ENCODE results near the gene SCG5. TPM values are rescaled to one million over a fixed set of nuclear protein-coding genes. Genes with fewer than 3 reads are reported as not detected.

SCG5 gene
- total RNA-seq, 1 experiment from 2014 or later, result 0.36 TPM

GRCh38 chr15:32737304-32737703, 95.8 kb downstream of the SCG5 start:
- no peak for DNase-seq
- H3K4me3 ChIP-seq, result no peak overlapping the region

GRCh38 chr15:32738666-32739065, 97.2 kb downstream of the SCG5 start:
- Histone ChIP-seq H3K4me3 (no peak overlapping the region), H3K27ac (no peak overlapping the region), H3K9me3 (replicated peaks) (0 out of 2 replicates have a peak, but pooled peaks cover 3% of the 10 kb centered on the region), H3K4me1 (no peaks in the 10 kb centered on the region), H3K36me3 (peaks cover 1% of the 10 kb centered on the region), H3K27me3 (no peaks in the 10 kb centered on the region)
- DNase-seq, result no peak

More at GRCh38 chr15:32737304-32737703, 95.8 kb downstream of the SCG5 start:
- H3K27me3 ChIP-seq, result no peaks in the 10 kb centered on the region
- H3K9me3 ChIP-seq (replicated peaks), result 0 out of 2 replicates have a peak, but pooled peaks cover 3% of the 10 kb centered on the region
- H3K4me1 ChIP-seq, result no peaks in the 10 kb centered on the region
- H3K36me3 ChIP-seq, result peaks cover 13% of the 10 kb centered on the region
- no peak overlapping the region for H3K27ac ChIP-seq

DNA sequence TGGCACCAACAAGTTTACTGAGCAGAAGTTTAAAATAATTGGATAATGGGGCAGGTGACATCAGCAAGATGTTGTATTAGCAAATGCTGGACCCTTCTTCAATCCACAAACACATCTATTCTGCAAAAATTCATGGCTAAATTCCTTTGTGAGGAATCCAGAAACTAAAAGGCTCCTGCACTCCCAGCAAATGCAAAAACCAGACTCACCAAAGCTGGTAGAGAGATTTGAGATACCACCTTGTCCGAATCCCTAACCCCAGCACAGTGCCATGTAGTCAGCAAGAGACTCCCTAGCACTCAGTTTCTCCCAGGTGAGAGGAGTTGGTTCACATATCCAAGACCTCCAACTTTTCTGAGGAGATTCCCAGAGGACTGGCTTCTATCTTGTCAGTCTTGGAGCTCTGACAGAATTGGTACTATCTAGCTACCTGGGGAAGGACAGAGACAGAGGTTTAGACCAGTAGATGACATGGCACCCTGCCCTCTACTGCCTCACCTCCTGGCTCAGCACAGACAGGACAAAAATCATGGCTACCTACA, 98.1 kb downstream of the SCG5 start:
- Histone ChIP-seq H3K27ac (no peak overlapping the region), H3K9me3 (replicated peaks) (0 out of 2 replicates have a peak, but pooled peaks cover 4% of the 10 kb centered on the region), H3K4me1 (no peaks in the 10 kb centered on the region), H3K27me3 (no peaks in the 10 kb centered on the region), H3K36me3 (no peaks in the 10 kb centered on the region; the same call in none of the 2 replicates), H3K4me3 (no peak overlapping the region)
- no peak for DNase-seq

DNA sequence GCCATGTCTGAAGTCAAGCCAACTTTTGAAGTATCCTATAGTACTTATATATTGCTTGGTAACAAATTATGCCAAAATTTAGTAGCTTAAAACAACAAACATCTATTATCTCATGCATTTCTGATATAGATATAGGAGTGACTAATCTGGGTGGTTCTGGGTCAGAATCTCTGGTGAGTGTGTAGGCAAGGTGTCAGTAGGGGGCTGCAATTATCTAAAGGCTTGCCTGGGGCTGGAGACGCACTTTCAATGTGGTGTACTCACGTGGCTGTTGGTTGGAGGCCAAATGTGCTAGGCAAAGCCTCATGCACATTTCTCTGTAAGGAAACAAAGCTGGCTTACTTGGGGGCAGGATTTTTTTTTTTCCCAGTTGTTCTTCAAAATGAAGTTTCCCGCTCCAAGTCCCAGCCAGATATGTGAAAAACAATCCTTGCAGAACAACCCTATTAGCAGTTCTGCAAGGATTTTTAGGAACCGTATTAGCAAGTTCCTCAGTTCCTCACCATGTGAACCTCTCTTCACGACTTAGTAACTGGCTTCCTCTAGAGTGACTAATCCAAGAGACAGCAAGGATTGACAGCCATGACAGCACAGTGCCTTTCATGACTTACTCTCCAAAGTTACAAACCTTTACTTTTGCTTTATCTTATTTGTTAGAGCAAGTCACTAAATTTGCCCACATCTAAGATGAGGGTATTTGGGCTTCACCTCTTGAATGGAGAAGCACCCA, 102.1 kb downstream of the SCG5 start:
- Histone ChIP-seq H3K4me1 (peaks cover 3% of the 10 kb centered on the region; the same call in 1 of the 2 replicates), H3K4me3 (no peak overlapping the region), H3K27me3 (no peaks in the 10 kb centered on the region), H3K36me3 (no peaks in the 10 kb centered on the region), H3K9me3 (replicated peaks) (0 out of 2 replicates have a peak, but pooled peaks cover 7% of the 10 kb centered on the region), H3K27ac (no peak overlapping the region)
- no peak for DNase-seq

- peaks cover 3% of the 10 kb centered on the region; the same call in 1 of the 2 replicates for H3K4me1 ChIP-seq
- no peaks in the 10 kb centered on the region for H3K36me3 ChIP-seq
- no peak for DNase-seq
These were observed 104.8 kb downstream of the SCG5 start for GRCh38 chr15:32746116-32746857.

More at GRCh38 chr15:32746116-32746857, 104.8 kb downstream of the SCG5 start:
- Histone ChIP-seq H3K27ac (no peak overlapping the region), H3K4me3 (no peak overlapping the region), H3K27me3 (no peaks in the 10 kb centered on the region), H3K9me3 (replicated peaks) (0 out of 2 replicates have a peak, but pooled peaks cover 3% of the 10 kb centered on the region)

Other genes with a start within 250 kb of the SCG5 start
- 0.18 and 0.26 TPM in 2 replicates for gene GOLGA8K, start 238.4 kb upstream of the SCG5 start, total RNA-seq (2014; rRNA removed; shearing (Covaris generic))
- gene GOLGA8O, start 186.1 kb upstream of the SCG5 start, total RNA-seq (2014; rRNA removed; shearing (Covaris generic)), result not detected in 2 replicates
- 1.4 and 1.9 TPM in 2 replicates for gene GOLGA8N, start 48.3 kb upstream of the SCG5 start, total RNA-seq (2014; rRNA removed; shearing (Covaris generic))
- gene ARHGAP11A, start 26.2 kb upstream of the SCG5 start, total RNA-seq (2014; rRNA removed; shearing (Covaris generic)), result 75.8 and 86.1 TPM in 2 replicates
- gene GREM1, start 76.3 kb downstream of the SCG5 start, total RNA-seq (2014; rRNA removed; shearing (Covaris generic)), result 36.3 and 36.6 TPM in 2 replicates

Data from SJCRH30 (cell line).